Stomach (tissue), 9 donors: ENCODE results near the gene POC5. TPM values are rescaled to one million over a fixed set of nuclear protein-coding genes. Genes with fewer than 3 reads are reported as not detected.

Experiments used
- DNase-seq, 2 donors: peaks; one replicate each; pipeline versions ENCODE4 v3.0.0 to v3.0.0-alpha.2; 2013 to 2019
- H3K27ac ChIP-seq, 5 donors: fragments of 200-600 bp in 4 of 5; sonication (generic) in 4 of 5; one replicate each; pipeline ENCODE4 v1.5.1; 2013 to 2019; ENCODE audit warnings: mild to moderate bottlenecking in 1 of 5, moderate library complexity in 1 of 5
- H3K27me3 ChIP-seq, 3 donors: fragments of 200-600 bp; sonication (generic); one replicate each; pipeline ENCODE4 v1.5.1; 2017 to 2019; ENCODE audit warnings: mixed run types in 1 of 3
- H3K36me3 ChIP-seq, 4 donors: fragments of 200-600 bp; sonication (generic); 1 replicate in 3 of 4; 2 replicates in 1 of 4; pipeline ENCODE4 v1.5.1; 2016 to 2019
- H3K4me1 ChIP-seq, 4 donors: fragments of 200-600 bp; sonication (generic); one replicate each; pipeline ENCODE4 v1.5.1; 2016 to 2019
- H3K4me3 ChIP-seq, 4 donors: fragments of 200-600 bp; sonication (generic) in 3 of 4; one replicate each; pipeline ENCODE4 v1.5.1; 2016 to 2019; ENCODE audit warnings: mild to moderate bottlenecking in 1 of 4
- H3K9me3 ChIP-seq, 4 donors: fragments of 200-600 bp; sonication (generic); one replicate each; pipeline ENCODE4 v1.5.1; 2016 to 2019
- CTCF ChIP-seq, 7 experiments: fragments of 450-650 bp in 4 of 7; fragments of 200-600 bp in 3 of 7; sonication (generic) in 3 of 7; IDR thresholded peaks; one replicate each; pipeline ENCODE4 v1.5.1; 2016 to 2019; ENCODE audit warnings: antibody characterized with exemption in 7 of 7, control low read depth in 2 of 7, mild to moderate bottlenecking in 1 of 7
- EP300 ChIP-seq: sonication (generic); formaldehyde crosslinking; IDR thresholded peaks from one replicate; pipeline ENCODE4 v1.6.1; 2017; ENCODE audit warnings: antibody characterized with exemption
- POLR2A ChIP-seq, 4 donors: fragments of 450-650 bp; IDR thresholded peaks; one replicate each; pipeline ENCODE4 v1.6.1; 2016; ENCODE audit warnings: antibody characterized with exemption in 4 of 4, control low read depth in 2 of 4, mild to moderate bottlenecking in 1 of 4, moderate library complexity in 1 of 4
- POLR2AphosphoS5 ChIP-seq, 3 donors: sonication (generic); formaldehyde crosslinking; IDR thresholded peaks; one replicate each; pipeline ENCODE4 v1.6.1; 2016; ENCODE audit warnings: antibody characterized with exemption in 3 of 3
- WGBS, 5 donors: extraction: QIAGEN DNeasy Blood & Tissue Kit in 3 of 5; methylation state at CpG; one replicate each; pipeline versions ENCODE4 v1.1.5 to v1.1.7; 2013 to 2018; 5-methylcytosine and 5-hydroxymethylcytosine counted together
- intact Hi-C: fragments of 100-400 bp; cut with DNase I; formaldehyde crosslinking; loops from one replicate; pipeline ENCODE4 v1.15.1; 2023; ENCODE audit warnings: low total_unique reads
- polyA plus RNA-seq, 3 donors: library from polyadenylated mRNA; stranded (reverse); fragments of 200-250 nt; gene quantifications; one replicate each; pipeline ENCODE4 v1.2.3, GENCODE V29; 2013
- small RNA-seq, 4 donors: library from RNA; depleted of rRNA; stranded (forward); fragments of <200 nt; gene quantifications; one replicate each; pipeline ENCODE3, GENCODE V24; 2016
- total RNA-seq, 5 donors: library from RNA; depleted of rRNA; stranded (reverse); fragments of >200 nt; gene quantifications; one replicate each; pipeline versions ENCODE4 v1.1.0 to v1.2.3, GENCODE V29; 2014 to 2016
- donor health status: healthy with polysubstance abuse.
- donor health status: Bipolar disorder and iron deficiency.
- donor health status: healthy.

The POC5 gene
- total and polyA plus RNA-seq, 8 donors = 3.1 to 135 (median 7.3) TPM

- TF ChIP-seq CTCF (IDR thresholded peaks at IDR 0.05) = no peak
- TF ChIP-seq POLR2AphosphoS5 (IDR thresholded peaks at IDR 0.05) = no peak
- TF ChIP-seq POLR2A (IDR thresholded peaks at IDR 0.05) = no peak
- no peak for TF ChIP-seq EP300
- H3K9me3 ChIP-seq = no peaks in the 10 kb centered on the region
- intact Hi-C loops = no loop called here
- H3K27ac ChIP-seq = no peak overlapping the region
- H3K27me3 ChIP-seq = no peaks in the 10 kb centered on the region
- DNase-seq = no peak
- H3K36me3 ChIP-seq = no peaks in the 10 kb centered on the region
- 92 to 100% (median 96%) methylated on average over 1 of the region's 1 CpG for WGBS, 5 donors
- no peak overlapping the region for H3K4me3 ChIP-seq
- peaks cover 0 to 20% (median 16%) of the 10 kb centered on the region in 4 donors for H3K4me1 ChIP-seq
Observed at GRCh38 chr5:75627801-75628200, 89.4 kb downstream of the POC5 start.

GRCh38 chr5:75626959-75627358 is 90.3 kb downstream of the POC5 start:
- no peak for DNase-seq
- Histone ChIP-seq H3K36me3 (no peaks in the 10 kb centered on the region), H3K27me3 (no peaks in the 10 kb centered on the region), H3K4me1 (peaks cover 6 to 25% (median 20%) of the 10 kb centered on the region in 4 donors), H3K27ac (no peak overlapping the region), H3K9me3 (no peaks in the 10 kb centered on the region), H3K4me3 (no peak overlapping the region)
- intact Hi-C loops = no loop called here
- no peak for TF ChIP-seq POLR2A (IDR thresholded peaks at IDR 0.05)
- no peak for TF ChIP-seq CTCF (IDR thresholded peaks at IDR 0.05)
- no peak for TF ChIP-seq POLR2AphosphoS5 (IDR thresholded peaks at IDR 0.05)

Small RNA genes lying within 50 kb of the gene (small RNA-seq; reads per million reads assigned to genes)
- 0 reads per million in 4 donors for gene RNU6-680P

Other genes starting within 250 kb of the POC5 start
- 10 to 100 TPM; 19.1 to 81.0 (median 41.3) TPM for gene CERT1, start 205.8 kb downstream of the POC5 start, total RNA-seq
- gene CERT1, start 205.8 kb downstream of the POC5 start, polyA plus RNA-seq = 10 to 100 TPM in 1 of 3 donors, 1 to 10 TPM in 2; 7.3 to 10.5 (median 9.0) TPM
- gene POLK, start 205.5 kb downstream of the POC5 start, total RNA-seq = 100 to 1,000 TPM in 1 of 5 donors, 10 to 100 TPM in 4; 11.9 to 145 (median 69.2) TPM
- gene POLK, start 205.5 kb downstream of the POC5 start, polyA plus RNA-seq = 1 to 10 TPM; 3.7 to 4.7 (median 4.6) TPM
- 10 to 100 TPM in 1 of 5 donors, 1 to 10 TPM in 2, not detected in 2; 6.2 to 11.6 (median 7.7) TPM for gene ANKDD1B, start 106.0 kb downstream of the POC5 start, total RNA-seq
- gene ANKDD1B, start 106.0 kb downstream of the POC5 start, polyA plus RNA-seq = 1 to 10 TPM in 1 of 3 donors, under 1 TPM in 2; 0.37 to 1.1 (median 0.85) TPM